Activated naive CD8-positive, alpha-beta T cell treated with anti-CD3 and anti-CD28 coated beads, Interleukin-2, amount 10 ng/mL, durations not matched to agents 7 days and 5 days (primary cell): ENCODE data around the gene TEX30. TPM values are rescaled to one million over a fixed set of nuclear protein-coding genes. Genes with fewer than 3 reads are reported as not detected.
A peak's percentile ranks its signal among the peaks of the same experiment; 100 is the strongest.

Experiments
- ATAC-seq: fragments of 150-1000 bp; cut with Tn5 transposase; one replicate; pipeline ENCODE4 v1.10.0; 2021; ENCODE audit warnings: low read depth, moderate library complexity
- POLR2A ChIA-PET: fragments of 350-600 bp; sonication (Branson Sonifier 250); formaldehyde crosslinking; loops from one replicate; lab custom pipeline; 2021; ENCODE audit warnings: antibody characterized with exemption; lab: Charles Lee
- DNase-seq: peaks from one replicate; pipeline ENCODE4 v3.0.0; 2021
- H3K27ac Mint-ChIP-seq: one replicate; pipeline ENCODE4 v1.8.0; 2022; ENCODE audit warnings: mild to moderate bottlenecking, mixed read lengths
- H3K27me3 Mint-ChIP-seq: one replicate; pipeline ENCODE4 v1.8.0; 2022; ENCODE audit warnings: mild to moderate bottlenecking, moderate library complexity, mixed read lengths
- H3K36me3 Mint-ChIP-seq: one replicate; pipeline ENCODE4 v1.8.0; 2021; ENCODE audit warnings: mild to moderate bottlenecking, mixed read lengths
- H3K4me1 Mint-ChIP-seq: one replicate; pipeline ENCODE4 v1.8.0; 2021; ENCODE audit warnings: mixed read lengths
- H3K4me3 Mint-ChIP-seq: one replicate; pipeline ENCODE4 v1.8.0; 2022; ENCODE audit warnings: mild to moderate bottlenecking, moderate library complexity, mixed read lengths
- H3K9me3 Mint-ChIP-seq: one replicate; pipeline ENCODE4 v1.8.0; 2021; ENCODE audit warnings: mixed read lengths
- total RNA-seq, 2 experiments: library from RNA; stranded (reverse); gene quantifications; one replicate each; pipeline ENCODE4 v1.2.3, GENCODE V29; 2021

The TEX30 gene
- total RNA-seq: 10 to 100 TPM; 22.2 to 23.0 TPM

- ATAC-seq: peak; percentile 94
- H3K9me3 Mint-ChIP-seq: no peaks in the 10 kb centered on the region
- POLR2A ChIA-PET: interaction anchor here (0.6 to 6.1 kb wide), 13 partner anchors 12 to 182 kb away, joined by 3 to 77 read pairs (median 4); partner anchors contain the start of genes BIVM, ERCC5, POGLUT2 and TPP2
Measured at GRCh38 chr13:102773441-102774213, at the start of gene TEX30. Gene TEX30, minus strand, starts transcription at chr13:102773786. Its CDS starts 3,760 bp downstream, at chr13:102770026.

GRCh38 chr13:102817907-102818306 is 44.3 kb upstream of the TEX30 start:
- Mint-ChIP-seq H3K4me1 (peaks cover 6% of the 10 kb centered on the region), H3K4me3 (no peak overlapping the region), H3K9me3 (no peaks in the 10 kb centered on the region), H3K36me3 (peaks cover 30% of the 10 kb centered on the region), H3K27me3 (no peaks in the 10 kb centered on the region), H3K27ac (no peak overlapping the region)
- DNase-seq (no peak), ATAC-seq (no peak)
- POLR2A ChIA-PET: no interaction called here

More at GRCh38 chr13:102773441-102774213, at the start of gene TEX30:
- H3K36me3 Mint-ChIP-seq: peaks cover 2% of the 10 kb centered on the region
- peaks cover 49% of the 10 kb centered on the region for H3K4me1 Mint-ChIP-seq
- peak within 1 kb of the TSS; percentile 81 for H3K4me3 Mint-ChIP-seq
- DNase-seq: peak; percentile 96
- H3K27me3 Mint-ChIP-seq: no peaks in the 10 kb centered on the region
- peak within 1 kb of the TSS; percentile 89 for H3K27ac Mint-ChIP-seq

- POLR2A ChIA-PET: no interaction called here
- H3K36me3 Mint-ChIP-seq: peaks cover 29% of the 10 kb centered on the region
Measured at GRCh38 chr13:102817241-102817640, 43.7 kb upstream of the TEX30 start.

GRCh38 chr13:102816708-102817107 is 43.1 kb upstream of the TEX30 start:
- H3K27ac Mint-ChIP-seq: no peak overlapping the region
- POLR2A ChIA-PET: no interaction called here
- peaks cover 4% of the 10 kb centered on the region for H3K9me3 Mint-ChIP-seq
- peaks cover 29% of the 10 kb centered on the region for H3K36me3 Mint-ChIP-seq
- ATAC-seq: no peak
- no peaks in the 10 kb centered on the region for H3K27me3 Mint-ChIP-seq
- H3K4me1 Mint-ChIP-seq: peaks cover 14% of the 10 kb centered on the region
- DNase-seq: no peak
- H3K4me3 Mint-ChIP-seq: no peak overlapping the region

More at GRCh38 chr13:102817241-102817640, 43.7 kb upstream of the TEX30 start:
- peaks cover 11% of the 10 kb centered on the region for H3K4me1 Mint-ChIP-seq
- no peak overlapping the region for H3K4me3 Mint-ChIP-seq
- no peak for DNase-seq
- no peaks in the 10 kb centered on the region for H3K27me3 Mint-ChIP-seq
- no peaks in the 10 kb centered on the region for H3K9me3 Mint-ChIP-seq
- H3K27ac Mint-ChIP-seq: no peak overlapping the region
- ATAC-seq: no peak

- H3K4me3 Mint-ChIP-seq: no peak overlapping the region
- POLR2A ChIA-PET: no interaction called here
- DNase-seq (no peak), ATAC-seq (no peak)
- peaks cover 4% of the 10 kb centered on the region for H3K9me3 Mint-ChIP-seq
- H3K27ac Mint-ChIP-seq: no peak overlapping the region
- H3K36me3 Mint-ChIP-seq: peaks cover 36% of the 10 kb centered on the region
- H3K27me3 Mint-ChIP-seq: no peaks in the 10 kb centered on the region
- H3K4me1 Mint-ChIP-seq: peaks cover 14% of the 10 kb centered on the region
Measured at GRCh38 chr13:102815788-102816187, 42.2 kb upstream of the TEX30 start.

- H3K27me3 Mint-ChIP-seq: no peaks in the 10 kb centered on the region
- peaks cover 4% of the 10 kb centered on the region for H3K9me3 Mint-ChIP-seq
- no peak for DNase-seq
- POLR2A ChIA-PET: interaction anchor here (0.8 kb wide), 1 partner anchor 219 kb away, joined by 3 read pairs; no protein-coding TSS in a partner anchor
- no peak overlapping the region for H3K27ac Mint-ChIP-seq
- ATAC-seq: no peak
- no peak overlapping the region for H3K4me3 Mint-ChIP-seq
- peaks cover 36% of the 10 kb centered on the region for H3K36me3 Mint-ChIP-seq
- peaks cover 14% of the 10 kb centered on the region for H3K4me1 Mint-ChIP-seq
Measured at GRCh38 chr13:102814793-102815192, 41.2 kb upstream of the TEX30 start.

- no peak for ATAC-seq
- Mint-ChIP-seq H3K27ac (no peak overlapping the region), H3K27me3 (no peaks in the 10 kb centered on the region), H3K4me3 (no peak overlapping the region), H3K9me3 (peaks cover 4% of the 10 kb centered on the region), H3K4me1 (peaks cover 13% of the 10 kb centered on the region), H3K36me3 (peaks cover 31% of the 10 kb centered on the region)
- POLR2A ChIA-PET: interaction anchor here (0.8 kb wide), 1 partner anchor 218 kb away, joined by 3 read pairs; no protein-coding TSS in a partner anchor
- no peak for DNase-seq
Measured at GRCh38 chr13:102814025-102814607, 40.5 kb upstream of the TEX30 start.

- no peak for DNase-seq
- H3K27ac Mint-ChIP-seq: no peak overlapping the region
- H3K9me3 Mint-ChIP-seq: peaks cover 4% of the 10 kb centered on the region
Measured at GRCh38 chr13:102812611-102813287, 39.2 kb upstream of the TEX30 start.

GRCh38 chr13:102807699-102808098 is 34.1 kb upstream of the TEX30 start:
- H3K9me3 Mint-ChIP-seq: peaks cover 4% of the 10 kb centered on the region
- DNase-seq: no peak
- H3K27ac Mint-ChIP-seq: no peak overlapping the region
- H3K4me1 Mint-ChIP-seq: peaks cover 24% of the 10 kb centered on the region
- POLR2A ChIA-PET: no interaction called here
- peaks cover 37% of the 10 kb centered on the region for H3K36me3 Mint-ChIP-seq
- ATAC-seq: no peak
- no peak overlapping the region for H3K4me3 Mint-ChIP-seq
- H3K27me3 Mint-ChIP-seq: no peaks in the 10 kb centered on the region

More at GRCh38 chr13:102812611-102813287, 39.2 kb upstream of the TEX30 start:
- POLR2A ChIA-PET: no interaction called here
- Mint-ChIP-seq H3K4me3 (no peak overlapping the region), H3K27me3 (no peaks in the 10 kb centered on the region), H3K4me1 (peaks cover 15% of the 10 kb centered on the region), H3K36me3 (peaks cover 35% of the 10 kb centered on the region)
- peak; percentile 45 for ATAC-seq

- ATAC-seq (no peak), DNase-seq (no peak)
- no peaks in the 10 kb centered on the region for H3K27me3 Mint-ChIP-seq
- H3K4me3 Mint-ChIP-seq: no peak overlapping the region
- POLR2A ChIA-PET: no interaction called here
- H3K27ac Mint-ChIP-seq: no peak overlapping the region
- peaks cover 31% of the 10 kb centered on the region for H3K4me1 Mint-ChIP-seq
- H3K36me3 Mint-ChIP-seq: peaks cover 20% of the 10 kb centered on the region
- H3K9me3 Mint-ChIP-seq: no peaks in the 10 kb centered on the region
Measured at GRCh38 chr13:102805680-102806079, 32.1 kb upstream of the TEX30 start.

- peak; percentile 93 for DNase-seq
- H3K4me3 Mint-ChIP-seq: peak overlapping the region; percentile 96
- no peaks in the 10 kb centered on the region for H3K9me3 Mint-ChIP-seq
- peak; percentile 78 for ATAC-seq
- POLR2A ChIA-PET: interaction anchor here (1.0 to 5.2 kb wide), 6 partner anchors 21 to 204 kb away, joined by 3 to 77 read pairs (median 12); partner anchors contain the start of genes ERCC5, TEX30 and TPP2
- no peaks in the 10 kb centered on the region for H3K27me3 Mint-ChIP-seq
- peak overlapping the region; percentile 87 for H3K27ac Mint-ChIP-seq
- H3K4me1 Mint-ChIP-seq: peaks cover 43% of the 10 kb centered on the region
- H3K36me3 Mint-ChIP-seq: peaks cover 10% of the 10 kb centered on the region
Measured at GRCh38 chr13:102800145-102801041, 26.8 kb upstream of the TEX30 start.

- H3K9me3 Mint-ChIP-seq: no peaks in the 10 kb centered on the region
- POLR2A ChIA-PET: interaction anchor here (1.0 to 5.2 kb wide), 5 partner anchors 20 to 203 kb away, joined by 3 to 77 read pairs (median 19); partner anchors contain the start of genes ERCC5, TEX30 and TPP2
- peak overlapping the region; percentile 96 for H3K4me3 Mint-ChIP-seq
- peaks cover 43% of the 10 kb centered on the region for H3K4me1 Mint-ChIP-seq
- DNase-seq: peak; percentile 61
- peak overlapping the region; percentile 87 for H3K27ac Mint-ChIP-seq
- ATAC-seq: peak; percentile 2
- H3K36me3 Mint-ChIP-seq: peaks cover 10% of the 10 kb centered on the region
- no peaks in the 10 kb centered on the region for H3K27me3 Mint-ChIP-seq
Measured at GRCh38 chr13:102799426-102800144, 26.0 kb upstream of the TEX30 start.
